GM23248 (cell line): Measurements from ENCODE around the gene MGST2.

Experiments
- EZH2 ChIP-seq: fragments of 200-600 bp; sonication (generic); IDR thresholded peaks from 2 replicates; pipeline ENCODE4 v1.6.1; 2018; ENCODE audit warnings: antibody characterized with exemption, mild to moderate bottlenecking; ENCODE audit not compliant: insufficient read depth, poor library complexity, severe bottlenecking
- EZH2phosphoT487 ChIP-seq: fragments of 200-600 bp; sonication (generic); IDR thresholded peaks from 2 replicates; pipeline ENCODE4 v1.6.1; 2018; ENCODE audit warnings: antibody characterized with exemption, moderate library complexity, mild to moderate bottlenecking, low read depth; ENCODE audit not compliant: insufficient read depth

DNA sequence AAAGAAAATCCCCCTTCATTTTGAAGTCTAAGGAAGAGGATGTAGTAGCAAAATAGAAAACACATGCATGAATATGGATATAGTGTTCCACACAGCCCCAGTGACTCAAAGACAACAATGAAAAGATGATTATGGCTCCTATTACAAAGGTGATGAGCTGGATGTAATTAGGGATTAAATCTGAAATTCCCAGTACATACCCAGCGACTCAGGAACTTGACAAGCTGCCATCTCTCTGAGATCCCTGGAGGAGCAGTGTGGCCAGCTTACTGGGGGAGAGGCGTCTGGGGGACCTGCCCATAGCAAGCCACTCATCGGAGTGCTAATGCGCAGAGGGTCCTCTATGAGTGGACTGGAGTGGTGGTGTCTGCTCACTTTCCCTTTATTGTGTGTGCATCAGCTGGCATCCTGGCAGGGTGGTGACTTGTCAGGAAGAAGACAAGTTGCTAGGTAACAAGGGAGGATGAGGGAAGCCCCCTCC lies 42.7 kb upstream of the MGST2 start:
- TF ChIP-seq EZH2 (no peak), EZH2phosphoT487 (no peak)
